Measurements from ENCODE around the gene PHF14.

DNA sequence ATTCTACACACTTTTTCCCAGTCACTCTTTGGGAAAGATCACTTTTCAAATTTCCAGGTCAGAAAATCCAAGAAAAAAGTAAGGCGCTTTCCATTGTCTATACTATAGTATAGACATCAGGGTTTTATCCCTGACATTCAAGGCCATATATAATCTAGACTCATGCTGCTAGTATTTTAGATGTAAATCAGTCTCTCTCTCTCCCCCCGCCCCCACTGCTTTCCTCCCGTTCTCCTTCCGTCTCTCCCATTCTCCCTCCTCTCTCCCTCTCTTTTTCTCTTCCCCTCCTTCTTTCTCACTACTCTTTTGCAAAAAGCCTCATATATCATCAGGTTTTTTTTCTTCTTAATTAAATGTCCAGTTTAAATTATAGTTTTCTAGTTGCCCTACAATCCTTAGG is 154.8 kb downstream of the PHF14 start:
- TF ChIP-seq EHMT2 (IDR thresholded peaks at IDR 0.05; ENCODE audit: low read depth): no peak
- no peak for TF ChIP-seq POLR2A (IDR thresholded peaks at IDR 0.05; ENCODE audit: low read length)

Measured in A549 (cell line).